HG03558 (cell line): ENCODE measurements around the gene RELL2.
"Not testable (repeated sequence)": the region's sequence is repeated elsewhere in the genome, so short reads cannot be mapped to it uniquely, and the experiment has no call there.

Experiments
- ATAC-seq: cut with Tn5 transposase; IDR thresholded peaks from one replicate; pipeline ENCODE4 v1.9.1; 2021; ENCODE audit warnings: moderate number of reproducible peaks; ENCODE audit not compliant: unreplicated experiment; ENCODE audit errors: extremely low read depth

RELL2 gene, protein sequence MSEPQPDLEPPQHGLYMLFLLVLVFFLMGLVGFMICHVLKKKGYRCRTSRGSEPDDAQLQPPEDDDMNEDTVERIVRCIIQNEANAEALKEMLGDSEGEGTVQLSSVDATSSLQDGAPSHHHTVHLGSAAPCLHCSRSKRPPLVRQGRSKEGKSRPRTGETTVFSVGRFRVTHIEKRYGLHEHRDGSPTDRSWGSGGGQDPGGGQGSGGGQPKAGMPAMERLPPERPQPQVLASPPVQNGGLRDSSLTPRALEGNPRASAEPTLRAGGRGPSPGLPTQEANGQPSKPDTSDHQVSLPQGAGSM

DNA sequence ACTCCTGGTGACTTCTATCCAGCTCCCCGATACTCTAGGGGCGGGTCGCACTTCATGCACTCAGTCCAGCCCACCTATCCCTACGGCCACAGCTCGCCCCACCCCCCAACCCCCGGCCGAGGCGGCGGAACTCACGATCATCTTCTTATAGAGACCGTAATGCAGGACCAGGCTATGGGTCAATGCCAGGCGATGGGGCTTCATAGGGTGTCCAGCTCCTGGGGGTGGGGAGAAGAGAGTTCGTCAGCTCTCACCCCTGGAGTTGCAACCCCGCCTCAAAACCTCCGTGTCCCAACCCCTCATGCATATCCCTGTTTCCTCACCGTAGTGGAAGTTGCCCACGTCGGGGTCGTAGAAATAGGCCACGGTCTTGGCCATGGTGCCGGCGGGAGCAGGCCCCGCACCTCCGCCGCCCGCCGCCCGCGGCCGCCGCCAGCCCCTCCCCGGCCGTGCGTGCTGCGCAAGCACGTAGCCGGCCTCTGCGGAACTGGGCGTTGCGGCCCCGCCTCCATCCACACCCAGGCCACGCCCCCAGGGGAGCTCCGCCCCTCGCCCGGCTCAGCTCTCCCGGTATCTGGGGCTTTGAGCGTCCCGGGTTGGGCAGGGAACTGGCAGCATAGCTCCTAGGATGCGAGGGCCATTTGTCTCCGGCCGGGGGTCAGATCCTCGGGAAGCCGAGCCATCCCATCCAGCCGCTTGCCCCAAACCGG lies at the start of gene RELL2, which contains the start of gene HDAC3:
TSS of gene RELL2 (plus strand) at position 585 of the 710 bp plus-strand sequence. CDS start 1,229 bp downstream, outside the sequence.
TSS of gene HDAC3 (minus strand) at position 437 of the 710 bp plus-strand sequence. CDS start at position 378, 59 bp downstream.
- peak; percentile 61 for ATAC-seq

DNA sequence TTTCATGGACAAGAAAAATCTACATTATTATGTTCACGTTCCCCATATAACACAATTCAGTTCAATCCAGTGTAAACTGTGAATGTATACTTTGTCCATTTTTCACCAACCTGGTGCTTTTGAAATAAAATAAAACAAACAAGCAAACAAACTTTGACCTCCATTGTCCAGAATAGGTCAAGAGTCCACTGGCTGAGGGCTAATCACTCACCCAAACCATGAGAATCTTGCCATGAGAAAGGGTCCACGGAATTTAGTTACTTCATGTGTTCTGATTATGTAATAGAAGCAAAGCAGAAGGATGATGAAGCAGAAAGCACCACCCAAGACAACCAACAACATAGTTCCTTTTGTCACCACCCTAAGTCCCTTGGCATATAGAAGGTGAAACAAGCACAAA lies 46.7 kb upstream of the RELL2 start:
- ATAC-seq, result no peak

DNA sequence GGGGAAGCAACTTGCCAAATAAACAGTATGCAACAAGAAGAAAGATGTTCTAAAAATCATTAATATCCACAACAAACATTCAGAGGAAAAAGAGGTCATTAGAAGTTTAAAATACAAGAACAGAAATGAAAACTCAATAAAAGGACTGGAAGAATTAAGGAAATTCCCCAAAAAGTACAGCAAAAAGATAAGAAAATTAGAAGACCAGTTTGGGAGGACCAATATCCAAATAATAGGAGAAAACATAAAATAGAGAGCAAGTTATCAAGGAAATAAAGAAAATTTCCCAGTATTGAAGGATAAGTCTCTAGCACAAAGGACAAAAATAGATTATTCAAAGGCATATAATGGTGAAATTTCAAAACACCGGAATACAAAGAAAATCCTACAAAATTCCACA lies 39.9 kb upstream of the RELL2 start:
- ATAC-seq, result no peak

DNA sequence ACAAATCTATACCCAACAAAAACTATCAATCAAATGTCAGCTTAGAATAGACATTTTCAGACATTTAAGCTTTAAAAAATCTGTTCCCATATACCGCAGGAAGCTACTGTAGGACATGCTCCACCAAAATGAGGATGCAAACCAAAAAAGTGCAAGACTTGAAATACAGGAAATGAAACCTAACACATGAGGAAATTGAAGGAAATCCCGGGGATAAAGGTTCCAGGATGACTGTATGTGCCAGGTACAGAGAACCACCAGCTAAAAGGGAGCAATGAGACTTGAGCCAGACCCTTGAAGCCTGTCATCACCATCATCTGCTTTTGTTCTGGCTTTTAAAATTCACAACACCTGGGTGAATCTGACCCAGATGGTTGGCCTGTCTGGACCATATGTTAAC lies 39.4 kb upstream of the RELL2 start:
- ATAC-seq, result no peak

DNA sequence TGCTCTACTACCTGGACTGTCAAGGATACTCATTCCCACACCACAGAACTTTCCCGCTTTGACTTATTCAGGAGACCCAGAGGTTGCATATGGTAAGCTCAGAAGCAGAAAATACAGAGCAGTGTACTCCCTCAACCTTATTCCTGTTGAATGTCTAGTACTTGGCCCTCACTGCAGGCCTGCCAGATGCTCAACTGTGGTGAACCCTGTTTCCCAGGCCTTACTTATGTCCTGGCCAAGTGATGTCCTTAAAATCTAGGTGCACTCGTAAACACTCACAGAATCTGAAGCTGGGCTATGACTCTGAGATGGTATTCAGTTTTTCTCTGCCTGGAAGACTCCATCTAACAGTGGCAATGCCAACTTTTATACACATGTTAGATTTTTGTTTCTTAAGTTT lies 39.0 kb upstream of the RELL2 start:
- ATAC-seq, result no peak

DNA sequence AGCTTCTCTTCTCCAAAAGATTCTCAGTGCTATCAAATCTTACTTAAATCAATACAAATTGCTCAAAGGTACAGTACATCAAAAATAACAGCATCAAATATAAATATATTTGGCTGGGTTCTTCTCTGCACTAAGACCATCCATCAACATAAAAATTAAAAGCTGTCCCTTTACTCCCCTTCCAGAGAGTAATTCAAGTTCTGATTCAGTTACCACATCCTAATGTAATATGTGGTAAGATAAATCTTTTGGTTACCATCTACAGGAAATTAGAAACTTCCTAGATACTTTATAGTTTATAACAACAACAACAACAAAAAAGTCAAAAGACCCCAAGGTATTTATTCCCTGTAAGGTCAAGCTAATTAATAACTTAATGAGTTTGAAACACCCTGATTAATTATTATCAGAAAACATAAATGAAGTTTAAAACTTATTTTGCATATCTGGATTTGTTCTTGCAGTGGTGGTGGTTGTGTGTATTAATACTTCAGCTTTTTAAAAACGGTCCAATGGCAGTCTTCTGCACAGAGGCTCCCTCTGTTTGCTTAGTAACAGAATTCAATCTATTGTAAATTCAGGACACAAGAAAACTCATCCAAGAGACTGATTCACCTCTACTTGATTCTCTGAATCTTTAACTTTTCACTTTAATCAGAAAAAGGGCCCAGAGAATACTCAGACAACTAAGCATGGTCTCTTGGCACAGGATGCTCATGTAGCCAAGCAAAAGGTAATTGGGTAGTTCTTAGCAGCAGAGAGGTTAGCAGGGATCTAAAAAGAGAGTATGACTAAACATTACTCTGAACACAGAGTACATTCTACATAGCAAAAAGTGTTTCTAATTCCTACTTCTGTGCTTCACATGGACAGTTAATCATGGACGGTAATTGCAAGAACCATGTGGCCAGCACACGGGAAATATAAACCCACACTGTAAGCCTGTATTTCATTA lies 38.1 kb upstream of the RELL2 start:
- ATAC-seq, result no peak

DNA sequence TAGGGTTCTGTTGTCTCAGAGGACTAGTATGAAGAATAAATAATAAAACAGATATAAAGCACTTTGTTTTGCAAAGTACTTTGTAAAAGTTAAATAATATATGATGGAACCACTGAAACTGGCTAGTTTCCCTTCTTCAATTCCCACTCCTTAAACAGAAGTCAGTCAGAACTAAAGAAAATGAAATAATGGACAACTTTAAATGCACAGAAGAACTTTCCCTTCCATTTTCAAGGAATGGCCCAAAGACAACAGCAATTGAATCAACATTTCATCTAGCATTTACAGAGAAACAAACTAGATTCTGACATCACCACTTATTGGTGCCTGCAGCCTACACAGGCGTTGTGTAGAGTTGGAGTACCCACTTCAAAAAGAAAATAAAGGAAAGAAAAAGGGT lies 34.2 kb upstream of the RELL2 start:
- ATAC-seq, result no peak

DNA sequence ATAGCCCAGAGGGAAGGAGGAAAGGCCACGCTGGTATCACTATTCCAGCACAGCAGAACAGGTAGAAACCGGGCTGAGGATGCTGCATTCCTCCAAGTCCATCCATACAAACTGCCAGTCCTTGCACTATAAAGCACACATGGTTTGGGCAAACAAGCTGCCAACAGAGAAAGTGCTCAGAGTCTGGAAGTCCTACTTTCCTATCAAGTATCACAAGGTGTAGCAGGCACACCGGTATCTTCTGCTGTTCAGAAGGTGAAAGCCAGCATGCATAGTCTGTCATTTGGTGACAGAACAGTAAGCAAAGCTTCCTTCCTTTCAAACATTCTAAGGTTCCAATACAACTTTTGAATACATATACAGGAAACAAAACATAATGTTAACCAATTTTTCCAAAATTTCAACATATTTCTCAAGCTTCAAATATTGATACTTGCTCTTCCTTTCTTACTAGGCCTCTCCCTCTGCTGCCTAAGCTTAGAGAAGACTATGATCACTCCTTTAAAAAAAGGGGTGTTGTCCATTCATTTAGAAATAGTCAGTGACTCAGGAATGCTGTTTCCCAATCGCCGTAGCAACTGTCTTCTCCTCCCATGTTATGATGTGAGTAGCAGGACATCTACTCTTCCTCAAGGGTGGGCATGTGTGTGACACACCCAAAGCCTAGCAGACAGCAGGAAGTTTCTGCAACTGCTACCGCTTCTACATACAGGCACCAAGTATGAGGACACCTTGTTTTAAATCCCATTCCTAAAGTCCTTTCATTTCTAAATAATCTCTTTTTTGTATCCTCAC lies 32.7 kb upstream of the RELL2 start:
- no peak for ATAC-seq

DNA sequence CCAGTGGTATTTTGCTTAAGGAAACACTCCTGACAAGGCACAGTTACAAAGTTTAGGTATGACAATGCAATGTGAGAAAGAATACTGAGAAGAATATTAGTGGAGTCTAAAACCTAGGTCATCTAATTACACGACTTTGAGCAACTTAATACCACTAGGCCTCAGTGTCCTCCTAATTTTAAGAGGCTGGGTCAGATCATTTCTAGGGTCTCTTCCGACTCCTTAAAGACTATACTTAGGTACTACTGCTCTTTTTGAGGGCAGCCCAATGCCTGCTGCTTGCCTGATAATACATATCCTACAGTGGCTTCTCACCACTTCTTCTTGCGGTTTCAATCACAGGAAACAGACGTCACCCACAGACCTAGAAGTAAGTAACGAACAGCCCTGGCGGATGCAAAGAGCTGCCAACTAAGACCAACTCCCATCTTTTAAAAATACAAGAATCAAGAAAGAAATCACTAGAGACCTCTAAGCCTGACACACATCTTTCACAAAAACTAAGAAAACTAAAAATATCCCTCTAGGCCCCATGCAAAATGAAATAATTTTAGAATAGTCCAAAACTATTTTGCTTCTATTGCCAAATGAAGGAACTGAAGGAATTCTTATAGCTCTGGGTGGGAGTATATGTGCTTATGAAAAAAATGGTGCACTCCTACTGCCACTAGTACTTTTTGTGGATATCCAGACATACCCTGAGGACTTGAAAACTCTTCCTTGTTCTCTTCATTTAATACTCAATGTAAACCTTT lies 31.1 kb upstream of the RELL2 start:
- peak; percentile 91 for ATAC-seq

DNA sequence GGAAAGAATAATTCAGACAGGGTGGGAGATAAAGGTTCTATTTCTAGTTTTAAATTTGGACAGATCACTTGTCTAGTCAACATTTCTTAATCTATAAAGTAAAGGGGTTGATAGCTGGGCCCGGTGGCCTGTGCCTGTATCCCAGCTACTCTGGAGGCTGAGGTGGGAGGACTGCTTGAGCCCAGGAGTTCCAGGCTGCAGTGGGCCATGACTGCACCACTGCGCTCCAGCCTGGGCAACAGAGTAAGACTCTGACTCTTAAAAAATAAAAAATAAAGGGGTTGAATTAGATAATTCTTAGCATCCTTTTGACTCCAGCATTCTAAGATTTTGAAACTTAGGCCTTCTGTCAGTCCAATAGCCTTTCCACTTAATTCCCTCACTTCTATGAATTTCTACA lies 28.8 kb upstream of the RELL2 start:
- no peak for ATAC-seq

DNA sequence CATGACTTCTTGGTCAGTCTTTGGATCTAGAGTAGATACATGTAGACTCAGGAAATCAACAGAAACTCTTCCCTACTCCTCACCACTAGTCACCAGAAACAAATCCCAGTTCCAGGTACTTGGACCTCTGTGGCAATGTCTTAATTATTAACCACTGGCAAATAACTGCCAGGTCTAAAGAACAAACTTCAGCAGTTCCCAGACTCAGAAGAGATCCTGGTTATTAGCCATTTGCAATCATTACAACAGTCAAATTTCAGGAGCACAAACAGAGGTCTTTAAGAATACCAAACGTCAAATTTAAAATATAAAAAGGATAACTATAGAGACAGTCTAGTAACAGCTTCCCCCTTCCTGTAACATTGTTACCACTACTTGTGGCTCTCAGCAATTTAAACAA lies 28.2 kb upstream of the RELL2 start:
- ATAC-seq, result no peak

DNA sequence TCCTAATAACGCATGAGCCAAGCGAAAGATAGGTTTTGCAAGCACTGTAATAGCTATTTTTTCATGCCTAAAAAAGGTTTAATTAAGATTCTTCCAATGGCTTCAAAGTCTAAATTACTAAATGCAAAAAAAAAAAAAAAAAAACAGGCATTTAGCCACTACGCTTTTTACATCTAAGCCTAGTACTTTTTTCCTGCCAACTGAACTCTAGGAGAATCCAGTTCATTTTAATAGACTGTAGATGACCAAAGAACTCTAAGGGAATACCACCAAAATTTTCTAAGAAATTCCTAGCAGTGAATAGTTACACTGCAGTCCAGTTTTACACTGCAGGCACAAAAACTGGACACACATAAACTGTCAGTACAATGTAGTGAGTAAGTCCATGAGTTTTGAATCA lies 27.8 kb upstream of the RELL2 start:
- ATAC-seq, result no peak

DNA sequence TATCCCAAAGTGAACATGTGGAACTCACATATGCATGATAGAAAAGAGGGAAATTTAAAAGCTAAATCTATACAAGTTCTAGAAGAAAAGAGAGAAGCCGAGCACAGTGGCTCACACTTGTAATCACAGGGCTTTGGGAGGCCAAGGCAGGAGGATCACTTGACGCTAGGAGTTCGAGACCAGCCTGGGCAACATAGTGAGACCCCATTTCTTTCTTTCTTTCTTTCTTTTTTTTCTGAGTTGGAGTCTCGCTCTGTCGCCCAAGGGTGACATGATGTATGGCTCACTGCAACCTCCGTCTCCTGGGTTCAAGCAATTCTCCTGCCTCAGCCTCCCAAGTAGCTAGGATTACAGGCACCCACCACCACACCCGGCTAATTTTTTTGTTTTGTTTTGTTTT lies 26.9 kb upstream of the RELL2 start:
- ATAC-seq, result not testable (repeated sequence)

DNA sequence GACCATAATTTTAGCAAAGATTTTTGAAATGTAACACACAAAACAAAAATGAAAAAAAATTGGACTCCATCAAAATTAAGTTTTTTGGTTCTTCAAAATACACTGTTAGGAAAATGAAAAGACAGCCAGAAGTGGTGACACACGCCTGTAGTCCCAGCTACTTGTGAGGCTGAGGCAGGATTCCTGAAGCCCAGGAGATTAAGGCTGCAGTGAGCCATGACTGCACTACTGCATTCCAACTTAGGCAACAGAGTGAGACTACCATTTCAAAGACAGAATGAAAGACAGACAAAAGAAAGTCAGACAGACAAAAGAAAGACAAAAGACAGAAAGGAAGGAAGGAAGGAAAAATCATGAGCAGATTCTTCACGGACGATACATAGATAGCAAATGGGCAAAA lies 25.5 kb upstream of the RELL2 start:
- no peak for ATAC-seq

DNA sequence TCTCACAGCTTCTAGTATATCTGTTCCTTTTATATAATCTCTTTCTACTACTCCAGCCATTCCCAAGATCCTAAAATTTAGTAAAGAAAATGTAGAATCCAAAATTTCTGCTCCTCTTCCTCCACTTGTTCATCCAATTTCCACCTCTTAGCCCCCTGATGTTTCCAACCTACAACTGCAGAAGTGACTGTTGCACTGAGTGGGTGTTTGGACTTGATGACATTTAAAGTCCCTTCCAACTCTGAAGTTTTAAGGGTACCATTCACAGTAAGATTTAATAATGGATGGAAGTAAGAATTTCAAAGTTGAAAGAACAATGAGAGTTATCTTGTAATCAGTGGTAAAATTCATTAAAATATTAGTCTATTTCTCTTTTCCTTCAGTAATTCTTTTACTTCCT lies 23.5 kb upstream of the RELL2 start:
- ATAC-seq, result no peak

DNA sequence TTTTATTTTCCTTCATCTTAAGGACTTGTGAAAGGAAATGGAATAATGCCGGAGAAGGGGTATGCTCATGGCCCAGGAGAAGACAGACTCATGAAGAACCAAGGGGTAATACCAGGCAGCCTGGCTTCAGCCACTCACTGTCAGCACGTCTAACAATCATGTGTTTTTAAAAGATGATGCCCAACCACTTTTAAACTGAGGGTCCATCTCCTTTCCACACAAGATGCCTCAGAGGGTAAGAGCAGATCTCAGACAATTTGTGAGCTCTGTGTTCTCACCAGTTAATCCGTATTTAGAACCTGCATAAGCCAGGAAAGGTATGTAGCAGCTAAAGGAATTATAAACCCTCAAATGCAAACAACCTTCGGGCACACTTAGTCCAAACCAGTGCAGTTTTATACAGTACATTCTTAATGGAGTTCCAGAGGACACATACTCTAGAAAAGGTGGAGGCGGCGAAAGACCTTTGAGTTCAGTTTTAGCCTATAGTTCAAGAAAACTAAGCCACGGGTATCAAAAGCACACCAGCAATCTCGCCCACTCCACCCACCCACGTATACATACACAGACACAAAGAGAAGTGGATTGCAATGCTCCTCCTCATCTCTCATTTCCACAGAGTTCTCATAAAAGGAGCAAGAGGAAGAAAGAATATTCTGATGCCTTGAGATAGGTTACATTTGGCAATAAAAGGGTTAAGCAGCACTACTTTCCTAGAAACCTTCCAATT lies 20.6 kb upstream of the RELL2 start:
- no peak for ATAC-seq

DNA sequence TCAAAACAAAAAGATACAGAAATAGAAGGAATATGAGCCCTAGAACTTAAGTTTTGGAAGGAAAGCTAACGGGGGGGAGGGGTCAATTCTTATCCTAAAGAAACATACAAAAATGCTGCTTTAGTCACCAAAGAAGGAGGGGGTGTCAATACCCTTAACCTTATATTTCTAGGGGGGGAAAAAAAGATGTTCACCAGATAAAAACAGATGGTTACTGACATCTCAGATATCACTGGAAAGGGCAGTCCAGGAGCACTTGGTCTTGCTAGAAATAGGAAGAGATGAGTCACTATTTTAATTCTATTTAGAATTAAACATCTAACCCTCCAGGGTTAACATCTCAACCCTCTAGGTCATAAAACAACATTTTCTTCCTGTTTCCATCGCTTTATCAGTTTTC lies 19.7 kb upstream of the RELL2 start:
- ATAC-seq, result no peak

DNA sequence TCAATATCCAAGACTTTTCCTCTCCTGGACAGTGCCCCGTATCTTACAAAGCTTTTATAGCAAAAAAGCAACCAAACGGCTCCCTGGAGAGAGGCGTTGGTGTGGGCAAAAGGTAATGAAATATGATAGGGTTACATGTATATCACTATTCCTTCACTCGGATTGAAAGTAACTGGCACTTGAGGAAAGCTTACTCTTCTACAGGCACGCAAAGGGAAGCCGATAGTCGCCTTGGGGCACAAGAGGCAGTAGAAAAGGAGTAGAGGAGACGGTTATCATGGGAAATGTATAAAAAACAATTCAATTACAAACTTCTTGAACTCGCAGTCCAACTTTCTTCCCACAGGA lies 19.1 kb upstream of the RELL2 start:
- no peak for ATAC-seq
